HCT116 (cell line): ENCODE measurements around the gene PEX19. TPM values are rescaled to one million over a fixed set of nuclear protein-coding genes. Genes with fewer than 3 reads are reported as not detected.

Experiments used
- ATAC-seq: fragments of 200-7000 bp; cut with Tn5 transposase; 2 replicates; pipeline ENCODE4 v1.9.1; 2020; ENCODE audit warnings: mild to moderate bottlenecking, moderate library complexity
- BruUV-seq: library from RNA; stranded (reverse); fragments of 400-500 nt; replicated peaks from 2 replicates; lab custom pipeline; 2021; lab: Mats Ljungman, UMichigan
- CTCF ChIA-PET: fragments of 300-600 bp; sonication (Branson Sonifier 250); formaldehyde crosslinking; loops from one replicate; lab custom pipeline; 2021; ENCODE audit warnings: antibody characterized with exemption; lab: Charles Lee
- POLR2A ChIA-PET: fragments of 300-600, 350-600 bp; sonication (Branson Sonifier 250); formaldehyde crosslinking; loops from one replicate; lab custom pipeline; 2021; ENCODE audit warnings: antibody characterized with exemption; lab: Charles Lee
- RAD21 ChIA-PET, 2 experiments: fragments of 300-600 bp; sonication (Branson Sonifier 250); formaldehyde crosslinking; loops; one replicate each; lab custom pipeline; 2023; ENCODE audit warnings: low total read pairs in 2 of 2; ENCODE audit not compliant: uncharacterized antibody in 2 of 2, unreplicated experiment in 2 of 2, low non-redundant PET in 1 of 2; lab: Charles Lee
- DNase-seq: peaks from one replicate; pipeline ENCODE4 v3.0.0-alpha.2; 2010; ENCODE audit warnings: low read depth, low spot score
- H2AFZ ChIP-seq: fragments of 200-600 bp; shearing (Covaris generic), sonication (generic); 2 replicates; pipeline ENCODE4 v1.6.1; 2017; ENCODE audit warnings: low read depth, mixed run types, mixed read lengths, antibody characterized with exemption, low read length; ENCODE audit not compliant: poor library complexity, severe bottlenecking
- H3K27ac ChIP-seq: 2 replicates; pipeline ENCODE4 v1.5.1; 2012; ENCODE audit warnings: low read depth, low read length
- H3K27me3 ChIP-seq: fragments of 200-600 bp; sonication (generic); 2 replicates; pipeline ENCODE4 v1.6.1; 2016; ENCODE audit warnings: mixed run types, low read length, mixed read lengths; ENCODE audit not compliant: insufficient read depth
- H3K36me3 ChIP-seq, 2 experiments: fragments of 200-500 bp in 1 of 2; fragments of 200-600 bp in 1 of 2; sonication (Bioruptor generic) in 1 of 2; sonication (generic) in 1 of 2; 2 replicates each; pipeline versions ENCODE4 v1.5.1 to v1.6.1; 2014 to 2016; ENCODE audit warnings: low read length in 2 of 2, inconsistent platforms in 1 of 2, mixed read lengths in 1 of 2, mixed run types in 1 of 2; ENCODE audit not compliant: insufficient read depth in 2 of 2, control insufficient read depth in 1 of 2
- H3K4me1 ChIP-seq, 2 experiments: fragments of 200-600 bp in 1 of 2; sonication (generic) in 1 of 2; 2 replicates each; pipeline versions ENCODE4 v1.5.1 to v1.6.1; 2012 to 2017; ENCODE audit warnings: low read length in 2 of 2, inconsistent platforms in 1 of 2, mild to moderate bottlenecking in 1 of 2, mixed read lengths in 1 of 2, mixed run types in 1 of 2, moderate library complexity in 1 of 2; ENCODE audit not compliant: insufficient read depth in 2 of 2, control insufficient read depth in 1 of 2
- H3K4me2 ChIP-seq: fragments of 200-600 bp; sonication (generic); 2 replicates; pipeline ENCODE4 v1.6.1; 2017; ENCODE audit warnings: mixed run types, low read length, mixed read lengths
- H3K4me3 ChIP-seq, 2 experiments: fragments of 200-600 bp in 1 of 2; sonication (generic) in 1 of 2; replicated peaks in 1 of 2; 2 replicates each; pipeline ENCODE4 v1.5.1; 2011 to 2016; ENCODE audit warnings: low read length in 2 of 2, control low read depth in 1 of 2, low read depth in 1 of 2, mild to moderate bottlenecking in 1 of 2, mixed read lengths in 1 of 2, mixed run types in 1 of 2
- H3K79me2 ChIP-seq: fragments of 200-600 bp; sonication (generic); 2 replicates; pipeline ENCODE4 v1.6.1; 2017; ENCODE audit warnings: mild to moderate bottlenecking, mixed run types, low read length, moderate library complexity, mixed read lengths; ENCODE audit not compliant: insufficient read depth
- H3K9ac ChIP-seq: fragments of 200-600 bp; sonication (generic); 2 replicates; pipeline ENCODE4 v1.6.1; 2016; ENCODE audit warnings: low read length, mixed read lengths
- H3K9me2 ChIP-seq: fragments of 200-600 bp; sonication (generic), shearing (Covaris generic); 2 replicates; pipeline ENCODE4 v1.6.1; 2017; ENCODE audit warnings: mixed run types, mild to moderate bottlenecking, moderate library complexity; ENCODE audit not compliant: insufficient read depth
- H3K9me3 ChIP-seq, 2 experiments: fragments of 200-500 bp in 1 of 2; fragments of 200-600 bp in 1 of 2; sonication (Bioruptor generic) in 1 of 2; sonication (generic) in 1 of 2; 2 replicates each; pipeline ENCODE4 v1.6.1; 2014 to 2017; ENCODE audit warnings: low read length in 2 of 2, mixed read lengths in 2 of 2, inconsistent platforms in 1 of 2, low read depth in 1 of 2, mild to moderate bottlenecking in 1 of 2, mixed run types in 1 of 2, moderate library complexity in 1 of 2; ENCODE audit not compliant: control insufficient read depth in 1 of 2, insufficient read depth in 1 of 2
- H4K20me1 ChIP-seq: fragments of 200-600 bp; sonication (generic), shearing (Covaris generic); 2 replicates; pipeline ENCODE4 v1.6.1; 2017; ENCODE audit warnings: mixed run types, mild to moderate bottlenecking, moderate library complexity; ENCODE audit not compliant: insufficient read depth
- ATF3 ChIP-seq: IDR thresholded peaks from 2 replicates; pipeline ENCODE4 v1.6.1; 2012
- CBX3 ChIP-seq: IDR thresholded peaks from 2 replicates; pipeline ENCODE4 v1.6.1; 2012; ENCODE audit warnings: low read depth
- CEBPB ChIP-seq: IDR thresholded peaks from 2 replicates; pipeline ENCODE4 v1.6.1; 2012; ENCODE audit warnings: low read depth
- EGR1 ChIP-seq: IDR thresholded peaks from 2 replicates; pipeline ENCODE4 v1.6.1; 2012; ENCODE audit warnings: low read depth
- ELF1 ChIP-seq: IDR thresholded peaks from 2 replicates; pipeline ENCODE4 v1.6.1; 2012; ENCODE audit warnings: low read depth, borderline replicate concordance
- EZH2 ChIP-seq: fragments of 200-600 bp; sonication (generic); IDR thresholded peaks from 2 replicates; pipeline ENCODE4 v1.6.1; 2017; ENCODE audit warnings: antibody characterized with exemption, mixed run types
- EZH2phosphoT487 ChIP-seq: fragments of 200-600 bp; IDR thresholded peaks from 2 replicates; pipeline ENCODE4 v1.6.1; 2018; ENCODE audit warnings: antibody characterized with exemption, borderline replicate concordance
- FOSL1 ChIP-seq: IDR thresholded peaks from 2 replicates; pipeline ENCODE4 v1.6.1; 2012; ENCODE audit warnings: low read depth
- JUND ChIP-seq: IDR thresholded peaks from 2 replicates; pipeline ENCODE4 v1.6.1; 2012
- MAX ChIP-seq: IDR thresholded peaks from 2 replicates; pipeline ENCODE4 v1.6.1; 2012
- POLR2AphosphoS5 ChIP-seq: IDR thresholded peaks from 2 replicates; pipeline ENCODE4 v1.6.1; 2011; ENCODE audit warnings: mild to moderate bottlenecking, low read depth, low read length, moderate library complexity
- RAD21 ChIP-seq: IDR thresholded peaks from 2 replicates; pipeline ENCODE4 v1.6.1; 2012; ENCODE audit warnings: low read depth, mild to moderate bottlenecking
- REST ChIP-seq: IDR thresholded peaks from 2 replicates; pipeline ENCODE4 v1.6.1; 2012; ENCODE audit warnings: low read depth
- SP1 ChIP-seq: IDR thresholded peaks from 2 replicates; pipeline ENCODE4 v1.6.1; 2012; ENCODE audit warnings: low read depth
- SRF ChIP-seq: IDR thresholded peaks from 2 replicates; pipeline ENCODE4 v1.6.1; 2012; ENCODE audit warnings: low read depth
- TCF7L2 ChIP-seq: IDR thresholded peaks from 2 replicates; pipeline ENCODE4 v1.7.0; 2011; ENCODE audit warnings: borderline replicate concordance, inconsistent platforms; ENCODE audit not compliant: insufficient read depth, insufficient read length; ENCODE audit errors: extremely low read depth
- ZFX ChIP-seq: fragments of 450-650 bp; IDR thresholded peaks from 2 replicates; pipeline ENCODE4 v1.6.1; 2017
- ZNF274 ChIP-seq: fragments of 200-500 bp; sonication (Bioruptor generic); IDR thresholded peaks from 2 replicates; pipeline ENCODE4 v1.6.1; 2014; ENCODE audit warnings: mild to moderate bottlenecking, low read depth, low read length, inconsistent platforms
- intact Hi-C: fragments of 100-400 bp; cut with micrococcal nuclease; formaldehyde crosslinking; loops from 2 replicates; pipeline ENCODE4 v1.10.0; 2022
- total RNA-seq: library from RNA; stranded (reverse); gene quantifications from one replicate; pipeline ENCODE4 v1.2.1, GENCODE V29; 2021; ENCODE audit not compliant: unreplicated experiment

The PEX19 gene
- total RNA-seq, 1 experiment from 2014 or later, result 35.9 TPM

DNA sequence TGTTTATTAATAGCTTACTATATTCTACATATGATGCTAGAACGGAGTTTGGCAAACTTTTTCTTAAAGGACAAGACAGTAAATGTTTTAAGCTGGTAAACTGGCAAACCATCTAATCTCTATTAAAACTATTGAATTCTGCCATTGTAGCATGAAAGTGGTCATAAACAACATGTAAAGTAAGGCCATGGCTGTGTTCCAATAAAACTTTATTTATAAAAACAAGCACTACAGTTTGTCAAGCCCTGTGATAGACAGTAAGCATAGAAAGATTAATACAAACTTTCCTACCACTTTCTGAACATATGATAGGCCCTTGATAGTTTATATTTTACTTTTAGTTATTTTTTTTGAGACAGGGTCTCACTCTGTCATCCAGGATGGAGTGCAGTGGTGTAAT is 57.4 kb downstream of the PEX19 start:
- Histone ChIP-seq H3K79me2 (no peaks in the 10 kb centered on the region), H3K36me3 (peaks cover 47 to 61% of the 10 kb centered on the region in 2 experiments; a peak in 3 of 4 replicates), H3K4me2 (no peak overlapping the region), H4K20me1 (no peaks in the 10 kb centered on the region), H3K27ac (no peak overlapping the region), H3K27me3 (no peaks in the 10 kb centered on the region), H3K9me2 (no peaks in the 10 kb centered on the region), H3K4me1 (no peaks in the 10 kb centered on the region), H3K9ac (no peak overlapping the region), H3K9me3 (no peaks in the 10 kb centered on the region), H2AFZ (no peak overlapping the region), H3K4me3 (no peak overlapping the region)
- CTCF ChIA-PET, result interaction anchor here (1.2 kb wide), 1 partner anchor 25 kb away, joined by 4 read pairs; no protein-coding TSS in a partner anchor
- DNase-seq, result no peak
- no TSS peak for BruUV-seq
- no peak for ATAC-seq
- intact Hi-C loops, result no loop called here
- no peak for TF ChIP-seq CEBPB
- TF ChIP-seq POLR2AphosphoS5, result no peak
- TF ChIP-seq TCF7L2, result no peak
- TF ChIP-seq JUND, result no peak
- TF ChIP-seq ELF1, result no peak
- no peak for TF ChIP-seq EGR1
- no peak for TF ChIP-seq ATF3
- no peak for TF ChIP-seq FOSL1
- TF ChIP-seq SP1, result no peak
- TF ChIP-seq CBX3, result no peak
- TF ChIP-seq ZFX, result no peak
- POLR2A ChIA-PET, result no interaction called here
- RAD21 ChIA-PET, result no interaction called here

DNA sequence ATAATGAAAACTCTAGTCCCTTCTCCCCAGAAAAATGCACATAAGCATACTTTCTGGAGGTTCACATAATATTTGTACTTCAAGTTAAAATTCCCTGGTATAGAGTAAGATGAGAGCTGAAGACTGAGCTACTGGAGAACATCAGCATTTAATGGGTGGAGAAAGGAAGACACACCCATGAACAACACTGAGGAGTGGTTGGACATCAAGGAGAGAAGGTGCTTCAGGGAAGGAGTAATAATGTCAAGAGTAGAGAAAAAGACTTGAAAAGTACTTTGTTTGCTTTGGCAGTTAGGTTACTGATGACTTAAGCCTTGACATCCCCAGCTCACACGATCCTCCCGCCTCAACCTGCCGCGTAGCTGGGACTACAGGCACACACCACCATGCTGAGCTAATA is 57.9 kb downstream of the PEX19 start:
- no peaks in the 10 kb centered on the region for H3K4me1 ChIP-seq
- H3K36me3 ChIP-seq, result peaks cover 46 to 64% of the 10 kb centered on the region in 2 experiments; a peak in 3 of 4 replicates
- no peak overlapping the region for H3K9ac ChIP-seq
- DNase-seq, result no peak
- intact Hi-C loops, result no loop called here
- RAD21 ChIA-PET, result no interaction called here
- no peaks in the 10 kb centered on the region for H4K20me1 ChIP-seq
- POLR2A ChIA-PET, result no interaction called here
- no peaks in the 10 kb centered on the region for H3K9me3 ChIP-seq
- no peak overlapping the region for H3K27ac ChIP-seq
- no peak overlapping the region for H2AFZ ChIP-seq
- H3K79me2 ChIP-seq, result no peaks in the 10 kb centered on the region
- H3K9me2 ChIP-seq, result no peaks in the 10 kb centered on the region
- no TSS peak for BruUV-seq
- CTCF ChIA-PET, result interaction anchor here (1.2 kb wide), 1 partner anchor 25 kb away, joined by 4 read pairs; no protein-coding TSS in a partner anchor
- no peak overlapping the region for H3K4me3 ChIP-seq
- no peak overlapping the region for H3K4me2 ChIP-seq
- H3K27me3 ChIP-seq, result no peaks in the 10 kb centered on the region
- ATAC-seq, result no peak
- TF ChIP-seq EGR1 (no peak), MAX (no peak), SRF (no peak), RAD21 (no peak), EZH2phosphoT487 (no peak), ZNF274 (no peak), JUND (no peak), REST (no peak), EZH2 (no peak)
